Measurements from ENCODE around the gene BIVM.

The BIVM gene

DNA sequence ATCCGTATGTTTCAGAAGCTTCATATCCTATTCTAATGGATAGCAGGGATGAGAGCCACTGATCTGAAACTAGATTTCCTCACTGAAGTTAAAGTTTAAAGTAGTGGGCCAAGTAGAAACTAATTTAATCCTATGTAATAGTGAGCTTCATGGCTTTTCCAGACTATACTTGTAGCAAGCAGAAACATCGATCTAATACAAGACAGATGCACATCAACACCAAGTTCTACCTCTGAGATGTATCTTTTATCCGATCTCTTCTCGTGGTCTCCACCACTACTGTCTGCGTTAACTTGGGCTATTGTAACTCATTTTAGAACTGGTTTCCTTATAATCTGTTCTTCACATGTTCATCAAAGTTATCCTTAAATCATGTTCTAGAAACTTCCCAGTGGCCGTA lies 50.0 kb downstream of the BIVM start:
- TF ChIP-seq FOXM1 (IDR thresholded peaks at IDR 0.05; ENCODE audit: borderline replicate concordance, low read depth) (no peak), RAD21 (IDR thresholded peaks at IDR 0.05; ENCODE audit: low read depth) (no peak), TAF1 (IDR thresholded peaks at IDR 0.05; ENCODE audit: low read depth) (no peak), CEBPB (IDR thresholded peaks at IDR 0.05) (no peak), ZBTB7A (IDR thresholded peaks at IDR 0.05; ENCODE audit: low read depth) (no peak), TEAD4 (IDR thresholded peaks at IDR 0.05) (no peak), YY1 (IDR thresholded peaks at IDR 0.05; ENCODE audit: low read depth) (no peak), EGR1 (IDR thresholded peaks at IDR 0.05) (no peak), EP300 (IDR thresholded peaks at IDR 0.05; ENCODE audit: borderline replicate concordance) (no peak), CREB1 (IDR thresholded peaks at IDR 0.05; ENCODE audit: low read depth) (no peak), TCF12 (IDR thresholded peaks at IDR 0.05; ENCODE audit: low read depth) (no peak), NFIC (IDR thresholded peaks at IDR 0.05) (no peak)
- TF ChIP-seq, protein P1, sequence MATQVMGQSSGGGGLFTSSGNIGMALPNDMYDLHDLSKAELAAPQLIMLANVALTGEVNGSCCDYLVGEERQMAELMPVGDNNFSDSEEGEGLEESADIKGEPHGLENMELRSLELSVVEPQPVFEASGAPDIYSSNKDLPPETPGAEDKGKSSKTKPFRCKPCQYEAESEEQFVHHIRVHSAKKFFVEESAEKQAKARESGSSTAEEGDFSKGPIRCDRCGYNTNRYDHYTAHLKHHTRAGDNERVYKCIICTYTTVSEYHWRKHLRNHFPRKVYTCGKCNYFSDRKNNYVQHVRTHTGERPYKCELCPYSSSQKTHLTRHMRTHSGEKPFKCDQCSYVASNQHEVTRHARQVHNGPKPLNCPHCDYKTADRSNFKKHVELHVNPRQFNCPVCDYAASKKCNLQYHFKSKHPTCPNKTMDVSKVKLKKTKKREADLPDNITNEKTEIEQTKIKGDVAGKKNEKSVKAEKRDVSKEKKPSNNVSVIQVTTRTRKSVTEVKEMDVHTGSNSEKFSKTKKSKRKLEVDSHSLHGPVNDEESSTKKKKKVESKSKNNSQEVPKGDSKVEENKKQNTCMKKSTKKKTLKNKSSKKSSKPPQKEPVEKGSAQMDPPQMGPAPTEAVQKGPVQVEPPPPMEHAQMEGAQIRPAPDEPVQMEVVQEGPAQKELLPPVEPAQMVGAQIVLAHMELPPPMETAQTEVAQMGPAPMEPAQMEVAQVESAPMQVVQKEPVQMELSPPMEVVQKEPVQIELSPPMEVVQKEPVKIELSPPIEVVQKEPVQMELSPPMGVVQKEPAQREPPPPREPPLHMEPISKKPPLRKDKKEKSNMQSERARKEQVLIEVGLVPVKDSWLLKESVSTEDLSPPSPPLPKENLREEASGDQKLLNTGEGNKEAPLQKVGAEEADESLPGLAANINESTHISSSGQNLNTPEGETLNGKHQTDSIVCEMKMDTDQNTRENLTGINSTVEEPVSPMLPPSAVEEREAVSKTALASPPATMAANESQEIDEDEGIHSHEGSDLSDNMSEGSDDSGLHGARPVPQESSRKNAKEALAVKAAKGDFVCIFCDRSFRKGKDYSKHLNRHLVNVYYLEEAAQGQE (IDR thresholded peaks at IDR 0.05; ENCODE audit: low read depth): no peak
- TF ChIP-seq, protein P2, sequence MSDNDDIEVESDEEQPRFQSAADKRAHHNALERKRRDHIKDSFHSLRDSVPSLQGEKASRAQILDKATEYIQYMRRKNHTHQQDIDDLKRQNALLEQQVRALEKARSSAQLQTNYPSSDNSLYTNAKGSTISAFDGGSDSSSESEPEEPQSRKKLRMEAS (IDR thresholded peaks at IDR 0.05): no peak
- TF ChIP-seq, protein P3, sequence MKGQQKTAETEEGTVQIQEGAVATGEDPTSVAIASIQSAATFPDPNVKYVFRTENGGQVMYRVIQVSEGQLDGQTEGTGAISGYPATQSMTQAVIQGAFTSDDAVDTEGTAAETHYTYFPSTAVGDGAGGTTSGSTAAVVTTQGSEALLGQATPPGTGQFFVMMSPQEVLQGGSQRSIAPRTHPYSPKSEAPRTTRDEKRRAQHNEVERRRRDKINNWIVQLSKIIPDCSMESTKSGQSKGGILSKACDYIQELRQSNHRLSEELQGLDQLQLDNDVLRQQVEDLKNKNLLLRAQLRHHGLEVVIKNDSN (IDR thresholded peaks at IDR 0.05): no peak

DNA sequence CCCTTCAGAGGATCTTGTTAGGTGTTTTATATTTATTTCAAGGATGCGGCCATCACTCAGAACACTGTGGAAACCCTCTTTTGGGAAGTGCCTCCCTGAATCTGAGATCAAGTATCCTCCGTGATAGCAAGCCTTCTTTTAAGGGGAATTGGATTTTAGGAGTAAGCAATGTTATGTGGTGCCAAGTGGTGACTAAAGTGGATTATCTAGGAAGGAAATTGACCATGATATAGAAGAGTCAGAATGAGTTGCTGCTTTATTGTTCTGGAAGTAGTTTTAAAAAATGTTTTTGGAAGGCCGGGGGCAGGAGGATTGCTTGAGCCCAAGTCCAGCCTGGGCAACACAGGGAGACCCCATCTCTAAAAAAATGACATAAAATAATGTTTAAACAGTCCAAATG lies 53.6 kb downstream of the BIVM start:
- TF ChIP-seq, protein P3 (IDR thresholded peaks at IDR 0.05): no peak
- TF ChIP-seq ZBTB7A (IDR thresholded peaks at IDR 0.05; ENCODE audit: low read depth) (no peak), NFIC (IDR thresholded peaks at IDR 0.05) (no peak), EP300 (IDR thresholded peaks at IDR 0.05; ENCODE audit: borderline replicate concordance) (no peak), RAD21 (IDR thresholded peaks at IDR 0.05; ENCODE audit: low read depth) (no peak), CREB1 (IDR thresholded peaks at IDR 0.05; ENCODE audit: low read depth) (no peak), TAF1 (IDR thresholded peaks at IDR 0.05; ENCODE audit: low read depth) (no peak), TEAD4 (IDR thresholded peaks at IDR 0.05) (no peak), YY1 (IDR thresholded peaks at IDR 0.05; ENCODE audit: low read depth) (no peak), TCF12 (IDR thresholded peaks at IDR 0.05; ENCODE audit: low read depth) (no peak), FOXM1 (IDR thresholded peaks at IDR 0.05; ENCODE audit: borderline replicate concordance, low read depth) (no peak), CEBPB (IDR thresholded peaks at IDR 0.05) (no peak), EGR1 (IDR thresholded peaks at IDR 0.05) (no peak)
- TF ChIP-seq, protein P2 (IDR thresholded peaks at IDR 0.05): no peak
- TF ChIP-seq, protein P1 (IDR thresholded peaks at IDR 0.05; ENCODE audit: low read depth): no peak

DNA sequence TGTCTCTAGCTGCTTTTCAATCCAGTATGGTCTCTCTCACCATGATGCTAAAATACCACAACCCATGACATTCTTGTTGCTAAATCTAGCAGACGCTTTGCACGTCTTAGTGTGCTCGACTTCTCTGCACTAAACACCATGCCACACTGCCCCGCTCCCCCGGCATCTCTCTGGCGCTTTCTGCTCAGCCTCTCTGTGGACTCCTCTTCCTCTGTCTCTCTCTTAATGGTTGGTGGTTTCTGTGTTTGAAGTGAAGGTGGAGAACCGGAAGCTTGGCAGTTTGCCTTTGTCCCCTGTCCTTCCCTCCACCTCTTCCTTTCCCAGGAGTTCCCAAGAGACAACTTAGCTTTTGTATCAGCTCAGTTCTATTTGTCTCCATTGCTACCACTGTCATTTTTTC lies 55.8 kb downstream of the BIVM start:
- no peak for TF ChIP-seq ZBTB7A (IDR thresholded peaks at IDR 0.05; ENCODE audit: low read depth)
- TF ChIP-seq RAD21 (IDR thresholded peaks at IDR 0.05; ENCODE audit: low read depth): no peak
- TF ChIP-seq, protein P2 (IDR thresholded peaks at IDR 0.05): no peak

DNA sequence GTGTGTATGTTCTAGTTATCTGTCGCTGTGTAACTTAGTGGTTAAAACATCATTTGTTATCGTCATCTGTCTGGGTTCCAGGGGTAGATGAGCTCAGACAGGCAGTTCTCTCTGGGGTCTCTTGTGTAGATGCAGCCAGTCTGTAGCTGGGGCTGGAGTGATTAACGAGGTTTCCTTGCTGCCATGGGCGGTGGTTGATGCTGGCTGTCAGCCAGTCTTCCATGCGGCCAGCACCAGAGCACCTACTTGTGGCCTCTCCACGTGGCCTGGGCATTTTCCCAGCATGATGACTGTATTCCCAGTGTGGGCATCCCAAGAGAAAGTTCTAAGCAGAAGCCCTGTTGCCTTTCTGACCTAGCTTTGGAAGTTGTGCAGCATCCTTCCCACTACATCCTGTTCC lies 57.6 kb downstream of the BIVM start:
- TF ChIP-seq TEAD4 (IDR thresholded peaks at IDR 0.05) (no peak), EP300 (IDR thresholded peaks at IDR 0.05; ENCODE audit: borderline replicate concordance) (no peak), ZBTB7A (IDR thresholded peaks at IDR 0.05; ENCODE audit: low read depth) (no peak)
- TF ChIP-seq, protein P2 (IDR thresholded peaks at IDR 0.05): no peak
- TF ChIP-seq, protein P1 (IDR thresholded peaks at IDR 0.05; ENCODE audit: low read depth): no peak
- TF ChIP-seq, protein P3 (IDR thresholded peaks at IDR 0.05): no peak
